AG04449 (cell line): Measurements from ENCODE around the gene GPANK1.

Source experiments
- CTCF ChIA-PET: fragments of 350-600 bp; formaldehyde crosslinking; extraction: SDS; loops from one replicate; lab custom pipeline; 2021; ENCODE audit warnings: antibody characterized with exemption; lab: Yijun Ruan, JAX
- POLR2A ChIA-PET: fragments of 400-600, 350-600 bp; formaldehyde crosslinking; extraction: SDS; loops from one replicate; lab custom pipeline; 2020; ENCODE audit warnings: antibody characterized with exemption, inconsistent platforms; lab: Yijun Ruan, JAX
- DNase-seq: peaks from one replicate; pipeline ENCODE4 v3.0.0-alpha.2; 2010; ENCODE audit warnings: low read depth, low spot score
- H3K4me3 ChIP-seq: 2 replicates; pipeline ENCODE4 v1.5.1; 2011; ENCODE audit warnings: low read depth, mild to moderate bottlenecking, control low read depth, low read length
- TF ChIP-seq, protein P1 (sequence below): IDR thresholded peaks from one replicate; pipeline ENCODE4 v1.5.1; 2011; ENCODE audit warnings: mild to moderate bottlenecking, moderate library complexity, low read length, control low read depth, inconsistent platforms; ENCODE audit not compliant: insufficient read depth; ENCODE audit errors: missing control alignments

The GPANK1 gene

DNA sequence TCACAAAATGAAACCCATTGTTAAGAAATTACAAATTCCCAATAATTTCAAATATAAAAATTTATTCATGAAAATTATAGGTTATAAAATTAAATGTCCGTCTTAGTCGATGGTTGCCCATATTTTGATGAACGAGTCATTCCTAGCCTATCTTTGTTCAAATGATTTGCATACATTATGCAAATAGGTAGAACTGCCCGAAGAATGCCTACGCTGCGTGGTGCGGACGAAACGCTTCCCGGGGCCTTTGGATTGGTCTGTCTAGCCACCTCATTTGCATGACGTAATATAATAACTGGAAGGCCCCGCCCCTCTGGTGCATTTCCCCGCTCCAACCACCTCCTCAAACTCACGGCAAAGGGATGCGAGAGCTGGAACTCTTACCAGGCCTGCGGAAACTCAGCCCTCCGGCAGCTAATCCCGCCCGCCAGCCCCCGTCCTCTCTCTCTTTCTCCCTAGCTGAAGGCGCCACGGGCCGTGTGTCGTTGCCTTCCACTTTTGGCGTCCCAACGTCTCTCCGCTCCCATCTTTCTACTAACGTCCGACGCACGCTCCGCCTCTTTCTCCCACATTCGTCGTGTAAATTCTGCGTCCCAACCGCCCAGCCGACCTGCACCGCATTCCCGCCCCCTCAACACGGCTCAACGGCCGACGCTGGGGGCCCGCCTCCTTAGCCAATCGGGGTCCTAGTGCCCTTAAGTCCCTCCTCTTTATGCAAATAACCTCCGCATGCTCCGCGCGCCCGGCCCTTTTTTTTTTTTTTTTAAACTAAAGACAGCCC lies 44.8 kb downstream of the GPANK1 start:
- peak overlapping the region; percentile 80 for H3K4me3 ChIP-seq
- TF ChIP-seq, protein P1, sequence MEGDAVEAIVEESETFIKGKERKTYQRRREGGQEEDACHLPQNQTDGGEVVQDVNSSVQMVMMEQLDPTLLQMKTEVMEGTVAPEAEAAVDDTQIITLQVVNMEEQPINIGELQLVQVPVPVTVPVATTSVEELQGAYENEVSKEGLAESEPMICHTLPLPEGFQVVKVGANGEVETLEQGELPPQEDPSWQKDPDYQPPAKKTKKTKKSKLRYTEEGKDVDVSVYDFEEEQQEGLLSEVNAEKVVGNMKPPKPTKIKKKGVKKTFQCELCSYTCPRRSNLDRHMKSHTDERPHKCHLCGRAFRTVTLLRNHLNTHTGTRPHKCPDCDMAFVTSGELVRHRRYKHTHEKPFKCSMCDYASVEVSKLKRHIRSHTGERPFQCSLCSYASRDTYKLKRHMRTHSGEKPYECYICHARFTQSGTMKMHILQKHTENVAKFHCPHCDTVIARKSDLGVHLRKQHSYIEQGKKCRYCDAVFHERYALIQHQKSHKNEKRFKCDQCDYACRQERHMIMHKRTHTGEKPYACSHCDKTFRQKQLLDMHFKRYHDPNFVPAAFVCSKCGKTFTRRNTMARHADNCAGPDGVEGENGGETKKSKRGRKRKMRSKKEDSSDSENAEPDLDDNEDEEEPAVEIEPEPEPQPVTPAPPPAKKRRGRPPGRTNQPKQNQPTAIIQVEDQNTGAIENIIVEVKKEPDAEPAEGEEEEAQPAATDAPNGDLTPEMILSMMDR = no peak
- peak; percentile 95 for DNase-seq
- CTCF ChIA-PET = interaction anchor here (0.6 to 1.3 kb wide), 3 partner anchors 18 to 73 kb away, joined by 3 read pairs; partner anchors contain the start of gene ATP6V1G2
- POLR2A ChIA-PET = interaction anchor here (1.5 kb wide), 1 partner anchor 32 kb away, joined by 3 read pairs; the partner anchor contains the start of gene BAG6

DNA sequence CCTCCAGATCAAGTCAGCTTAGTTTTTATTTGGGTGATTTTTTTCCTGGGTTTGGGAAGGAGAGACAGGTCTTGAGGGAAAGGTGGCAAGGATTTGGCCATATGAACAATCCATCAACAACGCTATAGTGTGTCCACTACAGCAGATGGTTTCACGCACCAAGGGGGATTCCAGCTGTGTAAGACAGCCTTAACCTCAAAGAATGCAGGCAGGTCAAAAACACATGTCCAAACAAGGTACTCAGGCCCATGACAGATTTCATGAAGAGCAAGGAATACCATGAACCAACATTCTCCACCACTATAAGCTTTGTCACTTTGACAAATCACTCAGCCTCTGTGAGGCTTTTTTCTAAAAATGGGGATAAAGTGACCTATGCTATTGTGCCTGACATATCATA lies 47.8 kb downstream of the GPANK1 start:
- no peak for DNase-seq
- ChIA-PET POLR2A (no interaction called here), CTCF (interaction anchor here (1.2 to 12.1 kb wide), 2 partner anchors 20 to 66 kb away, joined by 3 to 148 read pairs; no protein-coding TSS in a partner anchor)
- TF ChIP-seq, protein P1 = no peak
- no peak overlapping the region for H3K4me3 ChIP-seq

DNA sequence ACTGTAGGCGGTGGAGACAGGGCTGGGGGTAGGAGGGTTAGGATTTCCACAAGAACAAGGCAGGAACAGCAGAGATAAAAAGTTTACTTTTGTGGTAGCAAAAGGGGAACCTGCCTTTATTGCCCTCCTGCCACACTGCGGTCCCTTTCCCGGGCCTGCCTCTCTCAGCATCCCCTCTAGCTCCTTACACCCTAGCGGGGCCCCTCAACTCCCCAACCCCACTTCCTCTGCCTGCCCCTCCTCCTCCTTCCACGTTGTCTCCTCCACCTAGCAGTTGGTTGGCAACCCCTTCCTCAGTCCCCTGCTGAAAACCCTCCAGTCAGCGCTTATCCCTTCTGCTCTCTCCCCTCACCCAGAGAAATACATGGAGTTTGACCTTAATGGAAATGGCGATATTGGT lies 49.0 kb downstream of the GPANK1 start:
- TF ChIP-seq, protein P1 = no peak
- ChIA-PET CTCF (interaction anchor here (1.5 to 12.1 kb wide), 2 partner anchors 18 to 69 kb away, joined by 3 to 148 read pairs; partner anchors contain the start of gene ATP6V1G2), POLR2A (no interaction called here)
- no peak overlapping the region for H3K4me3 ChIP-seq
- DNase-seq = no peak

DNA sequence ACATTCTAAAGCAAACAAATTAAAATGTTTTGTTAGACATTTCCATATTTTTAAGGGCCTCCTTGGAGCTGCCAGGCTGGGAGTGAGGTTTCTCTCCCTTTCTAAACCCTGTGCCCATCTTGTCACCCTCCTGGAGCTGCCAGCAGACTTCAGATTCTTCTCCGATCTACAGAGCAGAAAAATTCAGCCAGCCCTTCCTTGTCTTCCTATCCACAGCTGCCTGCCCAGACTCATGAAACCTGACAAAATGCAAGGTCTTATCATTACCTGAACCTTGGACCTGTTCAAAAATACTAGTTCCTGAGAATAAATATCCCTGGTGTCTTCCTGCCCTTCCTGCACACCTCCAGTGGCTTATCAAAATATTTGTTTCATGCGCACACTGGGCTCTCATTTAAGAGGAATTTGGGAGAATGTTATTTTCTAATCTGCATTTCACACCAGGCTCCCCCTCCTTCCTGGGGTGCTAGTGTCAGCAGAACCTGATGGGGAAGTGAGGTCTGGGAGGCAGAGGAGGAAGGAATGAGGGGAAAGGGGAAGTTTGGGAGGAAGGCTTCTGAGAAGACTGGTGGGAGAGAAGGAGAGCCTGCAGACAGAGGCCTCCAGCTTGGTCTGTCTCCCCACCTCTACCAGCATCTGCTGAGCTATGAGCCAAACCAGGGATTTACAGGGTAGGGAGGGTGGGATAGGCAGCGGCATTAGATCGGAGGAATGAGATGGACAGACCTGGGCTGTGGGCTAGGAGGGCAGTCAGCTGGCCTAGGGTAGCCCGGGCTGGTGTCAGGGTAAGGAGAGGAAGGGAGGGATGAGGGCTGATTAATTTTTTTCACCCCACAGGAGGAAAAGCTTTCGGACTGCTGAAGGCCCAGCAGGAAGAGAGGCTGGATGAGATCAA lies 49.9 kb downstream of the GPANK1 start, which contains the start of gene AIF1:
Gene AIF1, plus strand, starts transcription at position 551 of the 895 bp plus-strand sequence. Its CDS starts 96 bp downstream, at position 647.
- no peak for DNase-seq
- CTCF ChIA-PET = interaction anchor here (1.5 to 12.1 kb wide), 2 partner anchors 18 to 69 kb away, joined by 3 to 148 read pairs; partner anchors contain the start of gene ATP6V1G2
- no peak within 1 kb of the TSS for H3K4me3 ChIP-seq
- POLR2A ChIA-PET = no interaction called here
- TF ChIP-seq, protein P1 = no peak

DNA sequence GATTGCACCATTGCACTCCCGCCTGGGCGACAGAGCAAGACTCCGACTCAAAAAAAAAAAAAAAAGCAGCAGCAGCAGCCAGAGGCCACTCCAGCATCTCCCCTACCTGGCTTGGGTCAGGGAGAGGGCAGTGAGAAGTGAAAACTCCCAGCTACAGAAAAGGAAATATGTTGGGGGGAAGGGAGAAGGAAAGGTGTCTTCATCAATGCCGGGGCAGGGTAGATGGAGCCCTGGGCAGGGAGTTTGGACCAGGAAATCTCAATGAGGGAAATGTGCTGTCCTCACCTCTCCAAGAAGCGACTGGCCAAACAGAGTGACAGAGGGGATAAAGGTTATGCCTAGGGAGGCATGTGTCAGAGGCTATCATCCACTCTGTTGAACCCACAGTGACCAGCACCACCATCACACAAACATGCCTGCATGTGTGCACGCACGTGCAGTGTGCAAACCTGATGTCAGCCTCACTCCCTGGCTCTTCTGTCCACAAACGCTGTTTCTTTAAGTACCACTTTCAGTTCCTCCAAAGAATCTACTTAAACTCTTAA lies 50.6 kb downstream of the GPANK1 start:
- ChIA-PET POLR2A (no interaction called here), CTCF (interaction anchor here (12.1 kb wide), 1 partner anchor 17 kb away, joined by 148 read pairs; no protein-coding TSS in a partner anchor)
- TF ChIP-seq, protein P1 = no peak
- DNase-seq = no peak
- H3K4me3 ChIP-seq = no peak overlapping the region
